ENCODE data around the gene TDO2.

TDO2 gene

GRCh38 chr4:155946486-155946885 lies 43.0 kb downstream of the TDO2 start:
- Histone ChIP-seq H3K36me3 (ENCODE audit: insufficient read depth, low read length) (no peaks in the 10 kb centered on the region), H3K79me2 (ENCODE audit: insufficient read depth, low read length) (no peaks in the 10 kb centered on the region), H2AFZ (ENCODE audit: low read length) (no peak overlapping the region), H3K27me3 (ENCODE audit: insufficient read depth, low read length, poor library complexity, severe bottlenecking) (no peaks in the 10 kb centered on the region), H3K4me1 (ENCODE audit: insufficient read depth, low read length, poor library complexity, severe bottlenecking) (no peaks in the 10 kb centered on the region), H3K9ac (ENCODE audit: low read depth, low read length, poor library complexity, severe bottlenecking) (no peak overlapping the region), H3K4me2 (ENCODE audit: low read depth, low read length, poor library complexity, severe bottlenecking) (no peak overlapping the region), H4K20me1 (ENCODE audit: insufficient read depth, low read length, poor library complexity, severe bottlenecking) (no peaks in the 10 kb centered on the region), H3K9me2 (replicated peaks; ENCODE audit: low read depth, low read length) (no peaks in the 10 kb centered on the region), H3K4me3 (ENCODE audit: low read length, poor library complexity, severe bottlenecking) (no peak overlapping the region), H3K9me3 (ENCODE audit: insufficient read depth, low read depth, low read length) (no peaks in the 10 kb centered on the region), H3F3A (ENCODE audit: low read depth) (no peaks in the 10 kb centered on the region)
- TF ChIP-seq EZH2phosphoT487 (IDR thresholded peaks at IDR 0.05; ENCODE audit: borderline replicate concordance) = no peak
- TF ChIP-seq, protein P1, sequence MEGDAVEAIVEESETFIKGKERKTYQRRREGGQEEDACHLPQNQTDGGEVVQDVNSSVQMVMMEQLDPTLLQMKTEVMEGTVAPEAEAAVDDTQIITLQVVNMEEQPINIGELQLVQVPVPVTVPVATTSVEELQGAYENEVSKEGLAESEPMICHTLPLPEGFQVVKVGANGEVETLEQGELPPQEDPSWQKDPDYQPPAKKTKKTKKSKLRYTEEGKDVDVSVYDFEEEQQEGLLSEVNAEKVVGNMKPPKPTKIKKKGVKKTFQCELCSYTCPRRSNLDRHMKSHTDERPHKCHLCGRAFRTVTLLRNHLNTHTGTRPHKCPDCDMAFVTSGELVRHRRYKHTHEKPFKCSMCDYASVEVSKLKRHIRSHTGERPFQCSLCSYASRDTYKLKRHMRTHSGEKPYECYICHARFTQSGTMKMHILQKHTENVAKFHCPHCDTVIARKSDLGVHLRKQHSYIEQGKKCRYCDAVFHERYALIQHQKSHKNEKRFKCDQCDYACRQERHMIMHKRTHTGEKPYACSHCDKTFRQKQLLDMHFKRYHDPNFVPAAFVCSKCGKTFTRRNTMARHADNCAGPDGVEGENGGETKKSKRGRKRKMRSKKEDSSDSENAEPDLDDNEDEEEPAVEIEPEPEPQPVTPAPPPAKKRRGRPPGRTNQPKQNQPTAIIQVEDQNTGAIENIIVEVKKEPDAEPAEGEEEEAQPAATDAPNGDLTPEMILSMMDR (conservative IDR thresholded peaks at IDR 0.05; ENCODE audit: low read length) = no peak

DNA sequence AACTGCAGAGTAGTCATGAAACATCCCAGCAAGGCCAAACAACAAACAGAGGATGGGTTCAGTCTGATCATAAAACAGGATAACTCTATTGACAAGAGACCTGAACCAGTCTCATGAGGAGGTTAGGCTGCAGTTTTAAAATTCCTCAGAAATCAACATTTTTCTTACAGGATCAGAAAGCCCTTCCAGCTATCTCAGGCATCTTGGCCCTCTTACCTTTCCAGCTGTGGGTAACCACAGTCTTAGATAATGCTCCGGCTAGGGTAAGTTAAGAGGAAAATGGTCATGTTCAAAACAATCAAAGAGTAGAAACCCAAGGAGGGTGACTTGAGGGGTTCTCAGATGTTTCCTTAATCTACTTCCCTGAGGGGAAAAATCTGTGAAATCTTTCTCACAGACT lies 45.0 kb downstream of the TDO2 start:
- no peak for TF ChIP-seq EZH2phosphoT487 (IDR thresholded peaks at IDR 0.05; ENCODE audit: borderline replicate concordance)
- TF ChIP-seq, protein P1 (conservative IDR thresholded peaks at IDR 0.05; ENCODE audit: low read length) = no peak
- Histone ChIP-seq H3K27me3 (ENCODE audit: insufficient read depth, low read length, poor library complexity, severe bottlenecking) (no peaks in the 10 kb centered on the region), H3K79me2 (ENCODE audit: insufficient read depth, low read length) (no peaks in the 10 kb centered on the region), H3K4me2 (ENCODE audit: low read depth, low read length, poor library complexity, severe bottlenecking) (no peak overlapping the region), H2AFZ (ENCODE audit: low read length) (no peak overlapping the region), H3K4me3 (ENCODE audit: low read length, poor library complexity, severe bottlenecking) (no peak overlapping the region), H3K4me1 (ENCODE audit: insufficient read depth, low read length, poor library complexity, severe bottlenecking) (no peaks in the 10 kb centered on the region), H3K9me2 (replicated peaks; ENCODE audit: low read depth, low read length) (no peaks in the 10 kb centered on the region), H3K9me3 (ENCODE audit: insufficient read depth, low read depth, low read length) (no peaks in the 10 kb centered on the region), H3K36me3 (ENCODE audit: insufficient read depth, low read length) (no peaks in the 10 kb centered on the region), H4K20me1 (ENCODE audit: insufficient read depth, low read length, poor library complexity, severe bottlenecking) (no peaks in the 10 kb centered on the region), H3K9ac (ENCODE audit: low read depth, low read length, poor library complexity, severe bottlenecking) (no peak overlapping the region), H3F3A (ENCODE audit: low read depth) (no peaks in the 10 kb centered on the region)

DNA sequence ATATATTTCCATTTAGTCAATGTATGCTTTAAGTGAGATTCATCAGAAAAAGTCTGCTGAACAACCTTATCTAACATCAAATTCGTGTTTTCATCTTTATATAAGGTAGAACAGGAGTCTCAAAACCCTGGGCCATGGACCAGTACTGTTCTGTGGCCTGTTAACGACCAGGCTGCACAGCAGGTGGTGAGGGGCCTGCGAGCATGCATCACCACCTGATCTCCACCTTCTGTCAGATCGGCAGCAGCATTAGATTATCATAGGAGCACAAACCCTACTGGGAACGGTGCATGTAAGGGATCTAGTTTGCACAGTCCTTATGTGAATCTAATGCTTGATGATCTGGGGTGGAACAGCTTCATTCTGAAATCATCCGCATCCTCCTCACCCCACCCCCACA lies 47.0 kb downstream of the TDO2 start:
- Histone ChIP-seq H3K27me3 (ENCODE audit: insufficient read depth, low read length, poor library complexity, severe bottlenecking) (peaks cover 11% of the 10 kb centered on the region), H3K9ac (ENCODE audit: low read depth, low read length, poor library complexity, severe bottlenecking) (no peak overlapping the region), H4K20me1 (ENCODE audit: insufficient read depth, low read length, poor library complexity, severe bottlenecking) (no peaks in the 10 kb centered on the region), H2AFZ (ENCODE audit: low read length) (no peak overlapping the region), H3K79me2 (ENCODE audit: insufficient read depth, low read length) (no peaks in the 10 kb centered on the region), H3K36me3 (ENCODE audit: insufficient read depth, low read length) (no peaks in the 10 kb centered on the region), H3K9me3 (ENCODE audit: insufficient read depth, low read depth, low read length) (no peaks in the 10 kb centered on the region), H3K4me3 (ENCODE audit: low read length, poor library complexity, severe bottlenecking) (no peak overlapping the region), H3K9me2 (replicated peaks; ENCODE audit: low read depth, low read length) (no peaks in the 10 kb centered on the region), H3F3A (ENCODE audit: low read depth) (no peaks in the 10 kb centered on the region), H3K4me1 (ENCODE audit: insufficient read depth, low read length, poor library complexity, severe bottlenecking) (no peaks in the 10 kb centered on the region), H3K4me2 (ENCODE audit: low read depth, low read length, poor library complexity, severe bottlenecking) (no peak overlapping the region)
- TF ChIP-seq EZH2phosphoT487 (IDR thresholded peaks at IDR 0.05; ENCODE audit: borderline replicate concordance) = no peak
- TF ChIP-seq, protein P1 (conservative IDR thresholded peaks at IDR 0.05; ENCODE audit: low read length) = no peak

Measured in Loucy (cell line).